Activated T-helper 1 cell treated with anti-CD3 and anti-CD28 coated beads, Interleukin-12 subunit alpha, Interleukin-12 subunit beta, Interleukin-2, Interleukin-4 antibody, amounts not matched to agents 30 ng/mL and 10 ng/mL and 1 ng/mL, durations not matched to agents 14 hours and 24 hours and 36 hours (primary cell): ENCODE data around the gene ARG1. TPM values are rescaled to one million over a fixed set of nuclear protein-coding genes. Genes with fewer than 3 reads are reported as not detected.

Experiments used
- total RNA-seq: library from RNA; stranded (reverse); gene quantifications from 2 replicates; pipeline ENCODE4 v1.2.3, GENCODE V29; 2022

The ARG1 gene
- total RNA-seq, 1 donor from 2014 or later, result not detected

Other genes with a start within 250 kb of the ARG1 start
- 34.0 and 36.3 TPM in 2 replicates for gene MED23, start 55.0 kb downstream of the ARG1 start, total RNA-seq
- gene ENPP3, start 64.1 kb downstream of the ARG1 start, total RNA-seq, result 5.7 and 6.6 TPM in 2 replicates
- gene OR2A4, start 128.2 kb downstream of the ARG1 start, total RNA-seq, result not detected in 2 replicates
- gene CTAGE9, start 137.8 kb downstream of the ARG1 start, total RNA-seq, result not detected in 2 replicates
- 1.0 and 1.2 TPM in 2 replicates for gene ENPP1, start 234.8 kb downstream of the ARG1 start, total RNA-seq